NCI-H1694 (cell line): ENCODE data around the gene DHRS1.
A peak's percentile ranks its signal among the peaks of the same experiment; 100 is the strongest.

ENCODE experiments used
- DNase-seq: peaks from one replicate; lab custom pipeline; 2025; lab: John Stamatoyannopoulos, UW

Gene DHRS1

GRCh38 chr14:24299255-24300191, at the start of gene DHRS1, which contains the start of gene NOP9:
Gene DHRS1, minus strand, starts transcription at chr14:24299780. Its CDS starts 674 bp downstream, at chr14:24299106.
Gene NOP9, plus strand, starts transcription at chr14:24299850. Its CDS starts 105 bp downstream, at chr14:24299955.
- DNase-seq = peak; percentile 65

- DNase-seq = no peak
Measured at GRCh38 chr14:24348186-24348585, 48.6 kb upstream of the DHRS1 start.

GRCh38 chr14:24347134-24347533, 47.6 kb upstream of the DHRS1 start:
- DNase-seq = no peak

DNA sequence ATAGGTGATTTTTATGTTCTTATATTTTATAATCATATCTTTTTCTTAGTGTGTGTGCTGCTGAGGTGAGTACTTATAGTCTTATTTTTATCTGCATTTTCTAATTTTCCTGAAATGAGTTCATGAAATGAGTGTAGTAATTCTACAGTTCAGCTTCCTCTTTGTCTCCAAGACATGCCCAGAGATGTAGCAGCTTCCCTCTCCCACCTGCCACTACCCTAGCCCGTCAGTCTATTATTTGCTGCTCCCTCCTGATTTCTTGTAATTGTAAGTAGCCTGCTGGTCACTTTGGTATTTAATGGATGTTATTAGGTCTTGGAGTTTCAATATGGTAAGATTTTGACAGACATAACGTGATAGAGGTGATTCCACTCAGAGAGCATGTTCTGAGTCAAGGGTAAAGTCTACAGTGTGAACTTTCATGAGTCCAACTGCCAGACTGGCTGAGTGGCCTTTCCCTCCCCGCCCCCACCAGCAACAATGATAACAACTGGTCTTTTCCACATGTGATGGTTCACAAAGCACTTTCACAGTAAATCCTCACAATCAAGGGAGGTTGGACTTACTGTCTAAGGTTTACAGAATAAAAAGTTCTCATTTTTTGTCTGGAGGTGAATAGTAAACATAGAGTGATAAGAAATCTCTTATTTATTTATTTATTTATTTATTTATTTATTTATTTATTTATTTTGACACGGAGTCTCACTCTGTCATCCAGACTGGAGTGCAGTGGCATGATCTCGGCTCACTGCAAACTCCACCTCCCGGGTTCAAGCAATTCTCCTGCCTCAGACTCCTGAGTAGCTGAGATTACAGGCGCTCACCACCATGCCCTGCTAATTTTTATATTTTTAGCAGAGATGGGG, 44.4 kb upstream of the DHRS1 start:
- no peak for DNase-seq

- DNase-seq = no peak
Measured at GRCh38 chr14:24342889-24343288, 43.3 kb upstream of the DHRS1 start.

- no peak for DNase-seq
Measured at GRCh38 chr14:24340606-24341005, 41.0 kb upstream of the DHRS1 start.

DNA sequence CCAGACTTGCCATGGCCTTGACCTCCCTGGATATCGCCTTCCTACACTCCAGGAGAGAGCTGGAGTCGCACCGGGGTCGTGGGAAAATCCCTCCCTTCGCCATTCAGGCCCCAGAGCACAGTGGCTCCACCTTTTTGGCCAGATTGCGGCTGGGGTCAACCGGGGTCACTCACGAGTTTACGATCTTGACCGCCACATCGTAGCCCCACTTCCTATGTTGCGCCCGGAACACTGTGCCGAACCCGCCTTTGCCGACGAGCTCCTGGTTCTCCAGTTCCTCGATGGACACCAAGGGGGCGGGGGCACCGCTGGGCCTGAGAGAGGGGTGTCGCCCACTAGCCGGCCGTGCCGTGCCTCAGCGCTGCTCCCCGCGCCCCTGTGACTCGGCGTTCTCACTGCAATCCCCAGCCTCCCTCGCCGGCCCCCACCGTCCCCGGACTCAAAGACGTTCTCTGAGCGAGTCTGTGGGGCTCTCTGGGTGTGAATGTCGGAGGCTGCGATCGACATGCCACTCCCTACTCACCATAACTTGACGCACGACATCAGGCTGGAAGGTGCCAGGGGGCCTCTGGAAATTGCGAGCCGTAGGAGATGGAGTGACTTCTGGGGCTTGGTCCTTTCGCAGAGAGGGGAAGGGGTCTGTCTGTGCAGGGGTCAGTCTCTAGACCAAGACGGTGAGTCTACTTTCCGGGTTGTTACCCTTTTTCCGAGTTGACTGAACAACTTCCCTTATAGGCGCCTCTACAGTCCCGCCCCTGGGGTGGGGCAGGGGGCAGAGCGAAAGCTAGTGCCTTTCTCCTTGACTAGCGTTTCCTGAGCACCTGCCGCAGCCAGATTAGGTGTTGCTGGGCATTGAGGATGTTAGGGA, 39.9 kb upstream of the DHRS1 start, which contains the start of gene RIPK3:
Gene RIPK3, minus strand, starts transcription at position 708 of the 868 bp plus-strand sequence. Its CDS starts 165 bp downstream, at position 543.
- no peak for DNase-seq

GRCh38 chr14:24338843-24339242, 39.3 kb upstream of the DHRS1 start:
- no peak for DNase-seq

GRCh38 chr14:24337824-24338175, 38.2 kb upstream of the DHRS1 start:
- no peak for DNase-seq

- DNase-seq = no peak
Measured at GRCh38 chr14:24337144-24337823, 37.7 kb upstream of the DHRS1 start.

GRCh38 chr14:24335461-24336171, 36.0 kb upstream of the DHRS1 start:
- DNase-seq = no peak

DNA sequence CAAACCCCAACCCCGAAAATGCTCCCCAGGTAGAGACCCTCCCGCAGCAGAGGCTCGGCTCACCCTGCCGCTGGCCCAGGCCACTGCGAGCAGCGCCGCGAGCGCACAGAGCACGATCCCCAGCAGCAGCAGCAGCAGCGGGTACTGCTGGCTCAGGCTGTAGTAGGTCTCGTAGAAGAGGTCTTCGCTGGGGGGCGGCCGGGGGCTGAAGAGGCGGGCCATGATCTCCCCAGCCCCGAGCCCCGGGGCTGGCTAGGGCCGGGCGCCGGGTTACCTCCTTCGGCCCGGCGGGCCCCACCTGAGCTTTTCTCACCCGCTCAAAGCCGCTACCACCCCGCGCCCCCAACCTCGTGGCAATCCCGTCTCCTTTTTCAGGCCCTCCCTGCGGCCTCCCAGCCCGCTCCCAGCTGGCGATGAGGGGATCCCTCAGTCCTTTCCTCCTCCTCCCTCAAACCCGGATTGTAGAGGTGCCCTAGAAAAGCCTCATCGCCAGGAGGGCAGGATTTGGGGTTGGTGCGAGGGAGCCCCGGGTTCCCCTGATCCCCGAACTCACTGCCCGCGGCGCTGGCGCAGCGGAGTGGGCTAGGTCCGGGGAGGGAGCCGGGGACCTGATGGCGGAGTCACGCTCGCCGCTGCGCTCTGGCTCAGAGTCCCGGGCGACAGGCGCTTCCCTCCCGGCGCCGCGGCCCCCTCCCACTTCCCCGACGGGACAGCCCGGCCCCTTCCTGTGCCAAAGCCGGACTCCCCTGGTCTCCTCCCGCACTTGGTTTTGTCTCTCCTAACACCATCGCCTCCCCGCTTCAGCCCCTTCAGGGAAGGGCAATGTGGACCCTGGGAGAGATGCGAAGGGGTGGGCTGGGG, 35.1 kb upstream of the DHRS1 start, which contains the start of gene ADCY4:
Gene ADCY4, minus strand, starts transcription at position 641 of the 861 bp plus-strand sequence. Its CDS starts 419 bp downstream, at position 222.
- DNase-seq = no peak

DNA sequence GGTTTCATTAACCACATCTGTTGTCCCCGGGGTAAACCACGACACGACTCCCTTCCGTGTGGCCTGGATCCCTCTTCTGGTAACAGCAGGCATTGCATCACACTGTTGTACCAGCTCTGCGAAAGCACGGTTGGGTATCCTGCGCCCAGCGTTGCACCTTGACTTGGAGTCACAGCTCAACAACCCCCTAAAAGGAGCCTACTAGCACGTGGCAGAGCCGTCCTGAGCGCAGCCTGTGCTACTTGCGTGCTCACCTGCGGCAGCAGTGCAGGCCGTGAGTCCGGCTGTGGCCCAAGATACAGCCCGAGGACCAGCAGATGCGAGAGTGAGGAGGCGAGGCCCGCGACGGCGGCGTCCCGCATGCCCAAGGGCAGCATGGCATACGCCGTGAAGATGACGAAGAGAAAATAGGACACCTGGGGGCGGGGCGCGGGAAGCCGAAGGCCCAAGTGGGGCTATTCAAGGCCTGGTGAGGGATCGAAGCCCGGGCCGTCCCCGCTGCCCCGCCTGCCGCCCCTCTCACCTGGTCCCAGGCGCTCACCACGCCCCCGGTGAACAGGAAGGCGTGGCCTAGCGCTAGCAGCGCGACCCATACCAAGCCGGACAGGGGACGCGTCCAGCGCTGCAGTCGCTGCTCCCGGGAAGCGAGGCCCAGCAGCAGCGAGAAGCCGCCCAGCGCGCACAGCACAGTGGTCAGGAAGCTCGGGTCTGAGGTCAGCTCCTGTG, 32.9 kb upstream of the DHRS1 start:
- peak; percentile 71 for DNase-seq

- DNase-seq = no peak
Measured at GRCh38 chr14:24331731-24332267, 32.2 kb upstream of the DHRS1 start.

DNA sequence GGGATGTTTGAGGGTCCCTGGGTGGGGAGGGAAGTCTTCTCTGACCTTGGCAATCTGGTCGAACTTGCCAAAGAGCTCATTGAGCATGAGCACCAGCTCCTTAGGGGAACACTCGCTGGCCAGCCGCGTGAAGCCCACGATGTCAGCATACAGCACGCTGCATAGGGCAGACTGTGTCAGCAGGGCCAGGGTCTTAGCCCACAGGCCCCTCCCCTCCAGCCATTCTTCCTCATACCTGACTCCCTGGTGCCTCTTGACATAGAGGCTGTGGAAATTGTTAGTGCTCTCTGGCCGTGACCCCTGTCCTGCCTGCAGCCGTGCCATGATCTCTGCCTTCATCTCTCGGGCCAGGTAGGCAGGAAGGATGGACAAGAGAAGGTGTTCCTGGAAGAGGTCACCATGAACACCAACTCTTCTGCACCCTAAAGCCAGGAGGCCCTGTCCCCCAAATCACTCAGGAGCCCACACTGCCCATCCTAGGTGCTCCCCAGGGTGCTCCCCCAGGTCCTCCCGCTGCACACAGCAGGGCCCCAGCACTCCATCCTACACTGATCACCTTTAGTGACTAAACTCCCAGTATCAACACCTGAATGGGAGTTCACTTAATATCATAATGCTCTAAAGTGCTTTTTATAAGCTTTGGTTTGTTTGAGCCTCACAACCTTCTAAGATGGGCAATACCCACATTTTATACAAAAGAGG, 31.5 kb upstream of the DHRS1 start:
- DNase-seq = no peak

DNA sequence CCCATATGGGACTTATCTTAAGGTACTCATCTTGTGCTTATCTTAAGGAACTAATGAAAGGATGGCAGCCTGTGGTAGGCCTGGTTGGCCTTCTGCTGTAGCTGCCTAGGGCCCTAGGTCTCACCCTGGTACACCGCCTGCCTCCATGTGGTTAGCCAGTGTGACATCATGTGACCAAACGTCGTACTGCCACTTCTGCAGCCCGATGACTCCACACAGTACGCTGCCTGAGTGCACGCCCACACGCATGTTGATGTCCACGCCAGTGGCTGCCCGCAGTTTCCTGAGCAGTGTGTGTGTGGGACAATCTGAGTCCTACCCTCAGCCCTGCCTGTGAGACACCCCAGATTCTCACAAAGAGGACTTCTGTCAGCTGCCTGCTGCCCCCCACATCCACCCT, 30.2 kb upstream of the DHRS1 start:
- DNase-seq = no peak

DNA sequence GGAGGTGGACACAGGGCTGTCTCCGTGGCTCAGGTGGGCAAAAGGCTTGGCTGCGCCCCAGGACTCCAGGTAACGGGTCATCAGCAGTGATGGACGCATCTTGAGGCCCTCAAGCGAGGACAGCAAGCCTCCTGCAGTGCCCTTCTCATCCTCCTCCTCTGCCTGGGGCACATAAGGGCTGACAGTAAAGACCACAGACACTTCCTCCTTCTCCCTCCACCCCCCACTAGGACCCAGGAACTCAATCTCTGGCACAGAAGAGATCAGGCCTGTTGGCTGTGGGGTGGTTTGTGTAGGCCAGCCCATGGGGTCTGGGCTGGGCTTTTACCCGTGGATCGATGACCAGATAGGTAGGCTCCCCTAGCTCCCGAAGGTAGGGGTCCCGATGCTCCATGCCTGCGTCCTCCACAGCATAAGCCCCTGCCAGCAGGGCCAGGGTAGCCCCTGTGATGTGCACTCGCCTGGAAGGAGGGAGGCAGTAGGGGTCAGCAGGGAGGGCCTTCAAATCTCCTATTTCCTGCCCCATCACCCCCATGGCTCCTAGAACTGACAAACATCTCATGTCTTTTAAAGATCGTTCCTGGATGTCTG, 29.6 kb upstream of the DHRS1 start:
- no peak for DNase-seq
